ENCODE measurements around the gene ZSCAN5C. TPM values are rescaled to one million over a fixed set of nuclear protein-coding genes. Genes with fewer than 3 reads are reported as not detected.

Gene ZSCAN5C
- total RNA-seq, 1 experiment from 2014 or later, result not detected

Other genes starting within 250 kb of the ZSCAN5C start
- gene NLRP5, start 215.5 kb upstream of the ZSCAN5C start, total RNA-seq (2014; rRNA removed; shearing (Covaris generic)), result not detected in 2 replicates
- 186 and 208 TPM in 2 replicates for gene ZNF787, start 81.0 kb upstream of the ZSCAN5C start, total RNA-seq (2014; rRNA removed; shearing (Covaris generic))
- 73.7 and 112 TPM in 2 replicates for gene ZNF444, start 61.0 kb upstream of the ZSCAN5C start, total RNA-seq (2014; rRNA removed; shearing (Covaris generic))
- gene GALP, start 26.3 kb upstream of the ZSCAN5C start, total RNA-seq (2014; rRNA removed; shearing (Covaris generic)), result not detected in 2 replicates
- not detected in 2 replicates for gene ZSCAN5B, start 4.5 kb upstream of the ZSCAN5C start, total RNA-seq (2014; rRNA removed; shearing (Covaris generic))
- gene EDDM13, start 70.5 kb downstream of the ZSCAN5C start, total RNA-seq (2014; rRNA removed; shearing (Covaris generic)), result not detected in 2 replicates
- gene ZSCAN5A, start 112.6 kb downstream of the ZSCAN5C start, total RNA-seq (2014; rRNA removed; shearing (Covaris generic)), result 11.0 and 14.2 TPM in 2 replicates
- not detected in 2 replicates for gene ZNF582, start 191.3 kb downstream of the ZSCAN5C start, total RNA-seq (2014; rRNA removed; shearing (Covaris generic))
- not detected in 2 replicates for gene ZNF583, start 202.1 kb downstream of the ZSCAN5C start, total RNA-seq (2014; rRNA removed; shearing (Covaris generic))

All from HT-29 (cell line).